Stimulated activated CD4-positive, alpha-beta T cell treated with anti-CD3 and anti-CD28 coated beads, TNF-alpha, amount 100 ng/mL, for 48 hours (primary cell): ENCODE results near the gene CEP57L1.
"Not testable (repeated sequence)": the region's sequence is repeated elsewhere in the genome, so short reads cannot be mapped to it uniquely, and the experiment has no call there.

Experiments used
- DNase-seq, 3 donors: peaks; one replicate each; pipeline ENCODE4 v3.0.0-alpha.2; 2020; ENCODE audit warnings: low read depth in 3 of 3

Gene CEP57L1

GRCh38 chr6:109172101-109172746 is 76.9 kb downstream of the CEP57L1 start:
- no peak for DNase-seq

- no peak for DNase-seq
These were observed 79.6 kb downstream of the CEP57L1 start for GRCh38 chr6:109174916-109175315.

DNA sequence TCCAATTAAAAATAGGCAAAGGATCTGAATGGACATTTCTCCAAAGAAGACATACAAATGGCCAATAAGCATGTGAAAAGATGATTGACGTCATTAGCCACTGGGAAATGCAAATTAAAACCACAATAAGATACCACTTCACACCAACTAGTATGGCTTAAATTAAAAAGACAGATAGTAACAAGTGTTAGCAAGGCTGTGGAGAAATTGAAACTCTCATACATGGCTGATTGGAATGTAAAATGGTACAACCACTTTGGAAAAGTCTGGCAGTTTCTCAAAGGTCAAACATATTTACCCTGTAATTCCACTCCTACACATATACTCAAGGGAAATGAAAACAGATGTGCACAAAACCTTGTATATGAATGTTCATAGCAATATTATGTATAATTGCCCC is 83.6 kb downstream of the CEP57L1 start:
- no peak for DNase-seq

DNA sequence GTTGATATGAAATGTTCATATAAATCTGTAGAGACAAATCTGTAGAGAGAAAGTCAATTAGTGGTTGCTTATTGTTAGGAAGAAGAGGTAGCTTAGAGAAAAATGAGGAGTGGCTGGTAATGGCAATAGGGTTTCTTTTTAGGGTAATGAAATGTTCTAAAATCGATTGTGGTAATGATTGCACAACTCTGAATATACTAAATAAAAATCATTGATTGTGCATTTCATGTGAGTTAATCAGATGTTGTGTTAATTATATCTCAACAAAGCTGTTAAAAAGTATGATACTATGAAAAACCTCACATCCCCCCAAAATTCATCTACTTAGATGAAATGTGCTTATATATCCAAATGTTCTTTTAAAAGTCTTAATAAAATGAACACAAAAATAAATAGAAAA is 84.2 kb downstream of the CEP57L1 start:
- no peak for DNase-seq

- DNase-seq = no peak
These were observed 87.3 kb downstream of the CEP57L1 start for GRCh38 chr6:109182578-109182977.

DNA sequence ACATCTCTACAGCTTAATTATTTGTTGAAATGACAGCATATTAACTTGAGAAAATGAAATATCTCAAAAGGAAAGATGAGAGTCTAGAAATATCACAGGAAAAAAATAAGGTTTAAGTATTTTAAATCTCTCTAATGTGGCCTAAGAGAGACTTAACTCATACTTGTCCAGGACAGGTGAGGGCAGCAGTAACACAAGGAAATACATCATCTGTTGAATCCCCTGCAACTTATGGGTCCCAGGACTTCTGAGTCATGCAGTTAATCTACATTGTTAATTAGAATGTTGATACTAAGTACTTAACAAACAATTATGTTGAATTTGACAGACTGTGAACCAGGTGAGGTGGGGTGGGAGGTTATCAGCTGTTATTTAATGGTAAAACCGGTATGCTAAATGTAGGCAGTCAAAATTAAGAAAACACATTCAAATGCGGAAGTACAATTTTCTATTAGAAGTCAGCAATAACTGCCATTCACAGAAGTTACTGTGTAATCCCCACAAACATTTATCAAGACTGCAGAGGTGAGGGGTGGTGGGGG is 87.9 kb downstream of the CEP57L1 start:
- DNase-seq = no peak

- no peak for DNase-seq
These were observed 89.3 kb downstream of the CEP57L1 start for GRCh38 chr6:109184638-109185037.

GRCh38 chr6:109186012-109186411 is 90.7 kb downstream of the CEP57L1 start:
- no peak for DNase-seq

DNA sequence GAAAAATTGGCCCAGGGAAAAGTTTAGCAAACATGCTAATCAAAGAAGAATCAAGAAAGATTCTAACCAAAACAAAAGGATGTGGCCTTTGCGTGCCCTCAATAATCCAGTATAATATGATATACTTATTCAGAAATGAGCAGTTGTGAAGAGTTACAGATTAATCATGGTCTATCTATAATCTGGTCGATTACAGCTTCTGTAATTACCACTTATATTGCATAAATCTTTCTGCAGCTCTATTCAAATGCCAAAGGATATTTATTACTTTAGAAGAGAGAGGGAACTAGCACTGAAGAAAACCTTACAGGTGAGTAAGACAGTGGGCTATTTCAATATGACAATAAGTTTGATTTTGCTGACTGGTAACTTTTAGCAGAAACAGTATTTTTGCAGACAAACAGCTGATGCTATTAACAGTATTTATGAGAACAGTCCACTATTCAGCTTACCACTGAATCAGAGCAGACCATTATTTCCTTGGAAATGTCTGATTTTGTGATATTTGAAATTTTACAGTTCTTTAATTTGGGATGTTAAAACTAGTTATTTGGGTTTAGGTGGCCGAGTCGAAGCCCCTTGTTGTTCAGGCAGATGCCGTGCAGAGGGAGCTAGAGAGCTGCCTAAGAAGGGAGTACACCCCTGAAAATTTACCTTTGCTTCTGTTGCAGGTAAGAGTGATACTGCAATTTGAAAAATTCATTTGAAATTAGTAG is 92.2 kb downstream of the CEP57L1 start:
- peak in 2 of 3 donors; percentile 11 to 39 for DNase-seq

- no peak for DNase-seq
These were observed 92.8 kb downstream of the CEP57L1 start for GRCh38 chr6:109188115-109188411.

GRCh38 chr6:109191368-109191767 is 96.1 kb downstream of the CEP57L1 start:
- not testable (repeated sequence) for DNase-seq

DNA sequence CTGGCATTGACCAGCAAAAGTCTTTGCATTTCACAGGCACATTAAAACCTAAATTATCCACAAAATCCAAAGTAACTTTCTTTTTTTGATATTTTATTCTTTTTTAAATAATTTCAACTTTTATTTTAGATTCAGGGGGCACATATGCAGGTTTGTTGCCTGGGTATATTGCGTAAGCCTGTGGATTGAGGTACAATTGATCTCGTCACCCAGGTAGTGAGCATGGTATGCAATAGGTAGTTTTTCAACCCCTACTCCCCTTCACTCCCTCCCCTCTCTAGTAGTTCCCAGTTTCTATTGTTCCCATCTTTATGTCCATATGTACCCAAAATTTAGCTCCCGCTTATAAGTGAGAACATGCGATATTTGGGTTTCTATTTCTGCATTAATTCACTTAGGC is 97.6 kb downstream of the CEP57L1 start:
- no peak for DNase-seq

- no peak for DNase-seq
These were observed 99.6 kb downstream of the CEP57L1 start for GRCh38 chr6:109194880-109195279.

GRCh38 chr6:109197061-109197460 is 101.8 kb downstream of the CEP57L1 start:
- DNase-seq = no peak

GRCh38 chr6:109202409-109203264 is 107.3 kb downstream of the CEP57L1 start:
- DNase-seq = peak in 1 of 3 donors; percentile 25

- no peak for DNase-seq
These were observed 109.2 kb downstream of the CEP57L1 start for GRCh38 chr6:109204511-109204910.

- no peak for DNase-seq
These were observed 117.4 kb downstream of the CEP57L1 start for GRCh38 chr6:109212683-109213082.
